RWPE1 (cell line): ENCODE results near the gene R3HDML.
"Not testable (repeated sequence)": the region's sequence is repeated elsewhere in the genome, so short reads cannot be mapped to it uniquely, and the experiment has no call there.

ENCODE experiments used
- CTCF ChIA-PET: fragments of 350-600 bp; sonication (Branson Sonifier 250); formaldehyde crosslinking; extraction: SDS; loops from one replicate; lab custom pipeline; 2021; lab: Yijun Ruan, JAX
- POLR2A ChIA-PET: fragments of 400-600 bp; formaldehyde crosslinking; extraction: SDS; loops from one replicate; lab custom pipeline; 2020; ENCODE audit warnings: antibody characterized with exemption; ENCODE audit not compliant: low non-redundant PET; lab: Yijun Ruan, JAX
- DNase-seq: peaks from one replicate; pipeline ENCODE4 v3.0.0; 2012; ENCODE audit warnings: low spot score
- H3K27ac ChIP-seq: fragments of 450-650 bp; 2 replicates; pipeline ENCODE4 v1.5.1; 2017
- CTCF ChIP-seq: fragments of 450-650 bp; conservative IDR thresholded peaks from 2 replicates; pipeline ENCODE4 v1.5.1; 2017; ENCODE audit warnings: low read depth, mild to moderate bottlenecking

R3HDML gene

DNA sequence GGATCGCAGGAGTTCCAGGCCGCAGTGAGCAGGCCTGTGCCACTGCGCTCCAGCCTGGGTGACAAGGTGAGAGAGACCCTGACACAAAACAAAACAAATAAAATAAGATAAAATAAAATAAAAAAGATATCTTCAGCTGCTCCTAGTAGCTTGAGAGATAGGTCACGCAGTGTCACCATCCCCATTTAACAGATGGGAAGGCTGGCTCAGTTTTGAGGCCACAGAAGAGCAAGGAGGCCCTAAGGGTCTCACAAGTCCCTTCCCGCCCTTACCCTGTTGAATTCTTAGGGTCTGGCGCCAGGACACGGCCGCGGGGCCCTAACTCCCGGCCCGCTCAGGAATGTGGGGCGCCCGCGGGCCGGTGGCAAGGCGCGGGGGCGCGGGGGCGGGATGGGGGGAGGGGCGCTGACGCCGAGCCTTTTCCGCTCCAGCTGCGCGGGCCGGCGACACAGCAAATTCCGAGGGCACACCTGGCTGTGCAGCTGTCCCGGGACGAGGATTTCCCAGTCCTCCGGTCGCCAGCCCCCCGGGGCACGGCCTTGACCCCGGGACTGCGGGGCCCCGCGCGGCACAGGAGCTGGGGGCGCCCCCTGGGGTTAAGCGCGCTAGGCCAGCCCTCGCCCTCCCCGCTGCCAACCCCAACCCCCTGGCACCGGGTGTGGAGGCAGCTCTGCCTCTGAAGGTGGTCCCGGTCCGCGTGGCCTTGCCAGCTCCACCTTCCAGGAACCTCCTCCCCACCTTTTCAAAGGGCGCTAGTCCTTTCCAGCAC, 10.3 kb upstream of the R3HDML start:
- DNase-seq: no peak
- CTCF ChIA-PET: interaction anchor here (2.3 to 3.8 kb wide), 2 partner anchors 15 to 109 kb away, joined by 10 to 17 read pairs; partner anchors contain the start of gene FITM2
- POLR2A ChIA-PET: no interaction called here
- TF ChIP-seq CTCF: no peak
- H3K27ac ChIP-seq: no peak overlapping the region

DNA sequence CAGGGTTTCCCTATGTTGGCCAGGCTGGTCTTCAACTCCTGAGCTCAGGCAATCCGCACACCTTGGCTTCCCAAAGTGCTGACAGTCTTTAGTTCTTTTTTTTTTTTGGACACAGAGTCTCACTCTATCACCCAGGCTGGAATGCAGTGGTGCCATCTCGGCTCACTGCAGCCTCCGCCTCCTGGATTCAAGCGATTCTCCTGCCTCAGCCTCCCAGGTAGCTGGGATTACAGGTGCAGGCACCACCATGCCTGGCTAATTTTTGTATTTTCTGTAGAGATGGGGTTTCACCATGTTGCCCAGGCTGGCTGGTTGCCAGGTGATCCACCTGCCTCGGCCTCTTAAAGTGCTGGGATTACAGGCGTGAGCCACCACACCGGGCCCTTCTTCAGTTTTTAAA, 9.1 kb upstream of the R3HDML start:
- CTCF ChIA-PET: interaction anchor here (0.6 to 3.8 kb wide), 4 partner anchors 16 to 405 kb away, joined by 3 to 17 read pairs (median 7); partner anchors contain the start of gene FITM2
- POLR2A ChIA-PET: not testable (repeated sequence)

GRCh38 chr20:44328428-44328827, 8.4 kb upstream of the R3HDML start:
- POLR2A ChIA-PET: no interaction called here
- no peak overlapping the region for H3K27ac ChIP-seq
- no peak for DNase-seq
- CTCF ChIA-PET: interaction anchor here (0.6 to 3.8 kb wide), 4 partner anchors 17 to 404 kb away, joined by 3 to 17 read pairs (median 7); partner anchors contain the start of gene FITM2
- TF ChIP-seq CTCF: no peak

More for the DNA sequence above, 9.1 kb upstream of the R3HDML start:
- not testable (repeated sequence) for DNase-seq, H3K27ac ChIP-seq

- no peak overlapping the region for H3K27ac ChIP-seq
- POLR2A ChIA-PET: no interaction called here
- no peak for DNase-seq
- CTCF ChIA-PET: interaction anchor here (0.6 to 0.7 kb wide), 3 partner anchors 98 to 395 kb away, joined by 3 to 4 read pairs (median 3); no protein-coding TSS in a partner anchor
- TF ChIP-seq CTCF: no peak
These were observed 5.6 kb upstream of the R3HDML start for GRCh38 chr20:44331201-44331600.

GRCh38 chr20:44334306-44334705, 2.5 kb upstream of the R3HDML start:
- no peak overlapping the region for H3K27ac ChIP-seq
- no peak for TF ChIP-seq CTCF
- no peak for DNase-seq
- ChIA-PET POLR2A (no interaction called here), CTCF (no interaction called here)

GRCh38 chr20:44334709-44335108, 2.1 kb upstream of the R3HDML start:
- CTCF ChIA-PET: no interaction called here

More at GRCh38 chr20:44334709-44335108, 2.1 kb upstream of the R3HDML start:
- POLR2A ChIA-PET: no interaction called here
- H3K27ac ChIP-seq: no peak overlapping the region
- no peak for DNase-seq
- no peak for TF ChIP-seq CTCF
